Measurements from ENCODE around the gene LNX2.

The LNX2 gene

DNA sequence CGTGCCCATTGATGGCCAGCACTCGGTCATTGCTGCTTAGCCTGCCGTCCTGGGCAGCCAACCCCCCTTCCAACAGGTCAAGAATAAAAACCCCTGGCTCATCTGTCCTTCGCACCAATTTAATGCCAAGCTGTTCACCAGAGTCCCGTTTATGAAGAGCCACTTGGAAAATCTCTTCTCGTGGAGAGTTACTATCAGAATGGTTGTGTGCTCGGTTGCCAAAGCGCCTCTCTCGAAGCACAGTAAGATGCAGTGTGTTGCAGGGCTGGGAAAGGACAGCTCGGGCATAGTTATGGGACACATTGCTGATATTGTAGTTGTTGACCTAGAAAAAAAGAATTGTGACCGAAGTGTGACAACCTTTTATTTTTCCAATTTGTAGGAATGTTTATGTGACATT is 57.9 kb downstream of the LNX2 start:
- no peak for DNase-seq (ENCODE audit: low read depth in 2 of 2)

DNA sequence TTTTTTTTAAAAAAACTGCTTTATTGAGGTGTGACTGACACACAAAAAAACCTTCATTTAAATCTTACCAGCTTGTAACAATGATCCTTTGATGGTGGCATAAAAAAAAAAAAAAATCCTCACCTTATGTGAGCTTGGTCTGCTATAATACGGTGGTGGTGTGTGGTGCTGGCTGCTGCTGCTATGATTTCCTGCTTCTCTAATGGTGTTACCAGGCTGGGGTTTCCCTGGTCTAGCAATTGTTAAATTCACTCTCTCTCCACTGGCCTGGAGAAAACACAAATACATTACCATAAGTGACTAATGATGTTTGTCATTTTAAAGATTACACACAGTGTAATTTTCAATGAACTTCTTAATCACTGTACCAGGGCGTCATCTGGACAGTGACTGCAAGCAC is 60.6 kb downstream of the LNX2 start:
- DNase-seq (ENCODE audit: low read depth in 2 of 2), result no peak

DNA sequence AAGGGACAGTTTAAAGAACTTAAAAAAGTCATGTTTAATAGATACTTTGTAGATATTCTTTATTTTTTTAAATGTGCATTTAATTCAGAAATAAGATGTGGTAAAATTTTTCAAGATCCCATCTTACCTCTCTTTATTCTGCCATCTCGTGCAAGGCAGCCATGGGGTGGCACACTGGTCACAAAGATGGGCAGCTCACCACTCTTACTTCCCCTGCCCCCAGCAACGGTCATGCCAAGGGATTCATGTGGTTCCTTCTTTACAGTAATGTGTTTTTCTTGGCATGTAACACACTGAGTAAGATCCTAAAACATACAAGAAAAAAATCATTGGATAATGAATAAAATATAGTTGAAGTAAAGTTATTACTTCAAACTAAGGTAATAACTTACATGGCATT is 64.2 kb downstream of the LNX2 start:
- no peak for DNase-seq (ENCODE audit: low read depth in 2 of 2)

DNA sequence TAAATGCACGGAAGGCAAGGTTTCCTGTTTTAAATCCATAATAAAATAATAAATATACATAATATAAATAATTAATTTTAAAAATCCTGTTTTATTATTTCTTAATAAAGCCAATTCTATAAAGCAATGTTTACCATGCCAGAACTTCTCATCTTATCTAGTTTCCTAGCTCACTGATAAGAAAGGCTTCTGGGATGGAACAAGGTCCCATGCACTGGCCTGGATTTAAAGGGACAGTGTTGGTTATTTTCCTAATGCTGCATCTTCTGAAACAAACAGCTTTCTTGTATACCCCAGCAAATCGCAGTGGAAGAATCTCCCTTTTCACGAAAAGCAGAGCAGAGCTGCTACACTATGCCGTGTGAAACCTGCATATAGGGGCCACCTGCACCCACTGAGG is 68.8 kb downstream of the LNX2 start:
- DNase-seq (ENCODE audit: low read depth in 2 of 2), result no peak

DNA sequence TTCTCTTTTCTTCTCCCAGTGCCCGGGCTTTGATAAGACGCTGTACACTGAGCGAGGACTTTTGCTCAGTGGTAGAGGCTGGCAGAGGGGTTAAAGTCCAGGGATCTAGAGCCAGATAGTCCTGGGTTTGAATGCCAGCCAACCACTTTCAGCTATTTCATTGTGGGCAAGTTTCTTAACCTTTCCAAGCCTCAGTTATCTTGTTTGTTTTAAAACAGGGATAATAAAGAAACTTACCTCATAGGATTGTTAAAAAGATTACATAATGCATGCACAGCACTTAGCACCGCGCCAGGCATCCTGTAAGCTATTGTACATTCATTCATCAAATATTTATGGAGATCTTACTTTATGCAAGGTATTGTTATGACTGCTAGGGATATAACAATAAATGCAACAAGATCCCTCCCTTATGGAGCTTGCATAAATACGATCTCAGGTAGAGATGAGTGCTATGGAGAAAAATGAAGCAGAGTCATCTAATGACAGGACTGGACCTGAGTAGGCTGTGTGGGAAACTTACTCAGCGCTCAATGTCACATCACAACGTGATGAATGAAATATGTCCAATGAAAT is 70.8 kb downstream of the LNX2 start:
- DNase-seq (ENCODE audit: low read depth in 2 of 2), result no peak

DNA sequence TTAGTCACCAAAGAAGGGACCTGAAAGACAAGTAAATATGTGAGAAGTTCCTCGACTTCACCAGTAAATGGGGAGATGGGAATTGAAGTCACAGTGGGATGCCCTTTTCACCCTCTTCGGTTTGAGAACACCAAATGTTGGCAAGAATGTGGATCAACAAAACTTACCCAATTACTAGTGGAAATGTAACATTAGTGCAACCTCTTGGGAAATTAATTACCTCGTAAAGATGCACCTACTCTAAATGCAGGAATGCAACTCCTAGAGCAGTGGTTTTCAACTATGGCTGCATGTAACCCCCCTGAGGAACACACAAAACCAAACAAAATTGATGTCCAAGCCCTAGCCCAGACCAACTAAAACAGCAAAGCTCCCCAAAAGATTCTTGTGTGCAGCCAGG is 78.1 kb downstream of the LNX2 start:
- DNase-seq (ENCODE audit: low read depth in 2 of 2), result no peak

DNA sequence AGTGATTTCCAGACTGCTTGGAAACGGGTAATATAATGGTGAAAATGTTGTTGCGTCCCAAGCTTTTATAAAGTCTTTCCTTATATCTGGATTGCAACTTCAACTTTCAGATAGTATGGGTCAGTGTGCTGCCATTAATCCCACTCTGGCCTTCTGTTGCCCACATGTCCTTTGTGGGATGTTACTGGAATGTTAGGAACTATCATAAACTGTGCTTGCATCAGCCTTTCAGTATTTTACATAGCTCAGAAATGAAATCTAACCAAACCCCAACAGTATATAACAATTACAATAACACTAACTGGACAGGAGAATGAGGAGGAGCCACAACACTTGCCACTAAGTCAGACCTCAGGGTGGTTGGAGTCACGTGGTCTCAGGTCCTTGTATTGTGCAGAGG is 78.9 kb downstream of the LNX2 start:
- DNase-seq (ENCODE audit: low read depth in 2 of 2), result no peak

DNA sequence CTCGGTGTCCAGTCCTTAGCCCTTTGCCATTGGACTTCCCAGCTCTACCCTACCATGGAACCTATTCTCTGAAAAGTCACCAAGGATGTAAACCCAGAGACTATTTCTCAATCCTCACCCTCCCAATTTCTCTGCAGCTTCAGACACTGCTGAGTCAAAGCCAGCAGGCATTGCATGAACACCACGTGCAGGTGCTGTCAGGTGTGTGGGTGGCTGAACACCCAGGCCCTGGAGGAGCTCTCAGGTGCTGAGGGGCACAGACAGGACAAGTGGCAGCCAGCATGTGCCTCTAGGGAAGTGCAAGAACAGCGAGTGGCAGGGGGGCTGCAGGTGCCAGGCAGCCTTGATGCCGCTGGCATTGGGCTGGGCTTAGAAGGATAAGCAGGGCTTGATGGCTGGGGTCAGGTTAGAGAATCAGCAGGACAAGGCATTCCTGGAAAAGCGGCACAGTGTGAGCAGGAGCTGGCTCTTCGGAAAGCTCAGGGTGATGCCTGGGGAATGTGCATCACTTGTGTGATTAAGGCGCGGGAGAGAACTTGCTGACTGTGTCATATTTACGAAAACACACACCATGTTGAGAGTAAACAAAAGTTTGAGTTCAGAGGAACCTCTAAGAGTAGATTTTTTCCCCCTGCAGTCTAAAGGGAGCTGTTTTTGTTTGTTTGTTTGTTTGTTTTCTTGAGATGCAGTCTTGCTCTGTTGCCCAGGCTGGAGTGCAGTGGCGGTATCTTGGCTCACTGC is 83.8 kb downstream of the LNX2 start:
- no peak for DNase-seq (ENCODE audit: low read depth in 2 of 2)

DNA sequence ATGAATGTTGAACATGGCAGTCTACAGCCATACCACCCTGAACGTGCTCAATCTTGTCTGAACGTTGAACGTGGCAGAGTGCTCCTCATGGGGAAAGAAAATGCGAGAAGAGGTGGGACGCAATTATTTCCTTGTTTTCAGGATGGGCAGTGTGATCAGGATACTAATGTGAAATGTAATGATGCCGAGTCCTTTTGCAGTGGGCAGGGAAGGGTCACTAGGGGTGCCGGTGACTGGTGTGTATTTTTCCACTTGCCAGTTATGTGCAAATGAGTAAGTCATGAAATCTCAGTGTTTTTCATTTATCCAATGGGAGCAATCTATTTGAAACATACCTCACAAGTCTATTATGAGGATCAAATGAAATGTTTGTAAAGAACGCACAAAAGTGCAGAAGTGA is 84.8 kb downstream of the LNX2 start:
- no peak for DNase-seq (ENCODE audit: low read depth in 2 of 2)

DNA sequence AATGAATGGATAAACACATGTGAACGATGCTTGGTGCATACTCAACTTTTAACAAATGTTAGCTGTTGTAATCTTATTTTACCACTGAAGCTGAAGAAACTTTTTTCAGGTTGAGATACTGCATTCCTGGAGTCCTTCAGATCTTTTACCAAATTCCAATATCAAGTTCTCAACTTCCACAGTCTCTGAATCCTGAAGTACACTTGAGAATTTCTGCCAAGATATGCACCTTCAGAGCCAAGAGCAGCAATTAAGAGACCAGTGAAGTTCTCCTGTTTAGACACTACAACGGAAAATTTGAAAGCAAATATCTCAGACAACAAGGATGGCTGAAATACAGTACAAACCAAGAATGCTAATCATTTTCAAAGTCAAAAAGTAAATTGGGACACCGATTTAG is 85.3 kb downstream of the LNX2 start:
- no peak for DNase-seq (ENCODE audit: low read depth in 2 of 2)

DNA sequence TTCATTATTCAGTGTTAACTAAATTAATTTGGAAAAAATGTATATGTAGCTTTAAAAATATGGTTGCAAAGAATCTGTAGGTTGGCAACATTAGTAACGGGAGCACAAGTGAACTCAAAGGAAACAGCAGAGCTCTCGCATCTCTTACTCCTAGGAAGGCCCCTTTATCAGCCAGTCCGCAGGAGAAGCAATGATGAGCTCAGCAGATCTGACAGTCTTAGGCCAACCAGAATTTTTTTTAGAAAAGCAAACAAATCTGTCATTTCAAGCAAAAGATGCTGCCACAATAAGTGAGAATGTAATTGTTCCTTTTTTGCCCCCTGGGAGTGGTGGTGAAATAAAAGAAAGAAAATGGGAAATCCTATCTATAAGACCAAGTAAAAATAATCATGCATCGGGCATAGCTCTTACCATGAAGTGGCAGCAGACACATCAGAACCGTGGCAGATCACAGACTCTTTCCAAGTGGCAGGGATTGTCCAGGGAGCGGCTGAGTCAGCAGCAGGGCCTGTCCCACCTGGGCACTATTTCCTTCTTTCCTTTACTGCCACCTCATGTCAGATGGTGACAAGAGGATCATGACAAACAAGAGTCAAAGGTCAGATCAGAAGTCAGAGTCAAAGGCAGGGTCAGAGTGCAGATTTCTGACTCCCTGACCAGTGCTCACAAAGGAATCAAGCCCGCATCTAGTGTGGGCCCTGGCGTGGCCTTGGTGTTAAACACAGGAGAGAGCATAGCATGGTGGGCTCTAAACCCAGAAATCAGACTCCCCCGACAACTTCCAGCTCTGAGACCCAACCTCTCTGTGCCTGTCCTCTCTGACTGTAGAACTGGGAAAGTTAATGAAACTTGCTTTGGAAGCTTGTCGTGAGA is 86.0 kb downstream of the LNX2 start:
- no peak for DNase-seq (ENCODE audit: low read depth in 2 of 2)

DNA sequence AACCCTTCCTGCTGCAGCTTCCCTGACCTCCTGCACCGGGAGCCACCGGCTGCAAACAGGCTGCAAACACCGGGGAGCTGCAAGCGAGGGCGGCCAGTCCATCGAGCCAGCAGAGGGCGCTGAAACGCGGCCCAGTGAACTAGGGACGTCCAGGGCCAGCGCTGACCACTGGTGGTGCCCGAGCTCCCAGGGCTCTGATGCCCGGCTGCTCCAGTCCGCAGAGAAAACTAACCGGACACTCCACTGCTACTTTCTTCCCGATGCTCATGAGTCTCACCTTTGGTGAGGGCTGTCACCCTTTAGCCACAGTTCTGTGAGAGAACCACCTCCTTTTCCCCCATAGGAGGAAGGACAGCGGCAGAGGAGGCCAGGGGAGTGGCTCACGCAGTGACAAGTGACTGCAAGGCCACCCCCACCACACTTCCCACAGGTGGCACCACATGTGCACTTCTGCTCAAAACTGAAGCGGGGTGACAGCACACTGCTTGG is 87.1 kb downstream of the LNX2 start:
- no peak for DNase-seq (ENCODE audit: low read depth in 2 of 2)

DNA sequence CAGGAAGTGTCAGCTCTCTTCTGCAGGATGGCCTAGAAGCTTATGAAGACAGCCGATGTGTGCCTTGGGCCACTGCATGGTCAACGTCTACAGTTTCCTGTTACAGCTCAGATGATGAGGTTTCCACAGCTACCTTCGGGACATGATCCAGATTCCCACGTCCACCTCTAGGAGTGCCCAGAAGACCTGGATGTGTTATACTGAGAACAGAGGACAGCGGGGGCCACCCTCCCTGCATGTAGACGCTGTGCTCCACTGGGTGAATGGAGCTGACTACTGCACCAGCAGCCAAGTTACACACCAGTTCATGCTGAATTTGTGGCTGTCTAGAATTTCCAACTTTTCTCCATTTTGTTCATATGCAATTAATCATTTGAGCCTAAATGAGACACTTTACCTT is 91.4 kb downstream of the LNX2 start:
- no peak for DNase-seq (ENCODE audit: low read depth in 2 of 2)

DNA sequence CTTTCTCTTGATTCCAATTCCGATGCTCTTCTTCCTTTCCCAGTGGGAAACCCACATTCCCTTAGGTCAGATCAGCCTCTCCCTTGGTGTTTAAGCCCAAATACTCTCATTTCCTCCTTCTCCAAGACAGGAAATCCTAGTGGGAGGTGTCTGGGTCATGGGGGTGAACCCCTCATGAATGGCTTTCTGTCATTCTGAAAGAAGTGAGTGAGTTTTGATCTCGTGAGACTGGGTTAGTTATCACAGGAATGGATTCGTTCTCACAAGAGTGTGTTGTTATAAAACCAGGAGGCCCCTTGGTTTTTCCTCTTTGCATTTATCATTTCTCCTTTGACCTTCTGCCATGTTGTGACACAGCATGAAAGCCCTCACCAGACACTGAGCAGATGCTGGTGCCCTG is 93.8 kb downstream of the LNX2 start:
- DNase-seq (ENCODE audit: low read depth in 2 of 2), result no peak

DNA sequence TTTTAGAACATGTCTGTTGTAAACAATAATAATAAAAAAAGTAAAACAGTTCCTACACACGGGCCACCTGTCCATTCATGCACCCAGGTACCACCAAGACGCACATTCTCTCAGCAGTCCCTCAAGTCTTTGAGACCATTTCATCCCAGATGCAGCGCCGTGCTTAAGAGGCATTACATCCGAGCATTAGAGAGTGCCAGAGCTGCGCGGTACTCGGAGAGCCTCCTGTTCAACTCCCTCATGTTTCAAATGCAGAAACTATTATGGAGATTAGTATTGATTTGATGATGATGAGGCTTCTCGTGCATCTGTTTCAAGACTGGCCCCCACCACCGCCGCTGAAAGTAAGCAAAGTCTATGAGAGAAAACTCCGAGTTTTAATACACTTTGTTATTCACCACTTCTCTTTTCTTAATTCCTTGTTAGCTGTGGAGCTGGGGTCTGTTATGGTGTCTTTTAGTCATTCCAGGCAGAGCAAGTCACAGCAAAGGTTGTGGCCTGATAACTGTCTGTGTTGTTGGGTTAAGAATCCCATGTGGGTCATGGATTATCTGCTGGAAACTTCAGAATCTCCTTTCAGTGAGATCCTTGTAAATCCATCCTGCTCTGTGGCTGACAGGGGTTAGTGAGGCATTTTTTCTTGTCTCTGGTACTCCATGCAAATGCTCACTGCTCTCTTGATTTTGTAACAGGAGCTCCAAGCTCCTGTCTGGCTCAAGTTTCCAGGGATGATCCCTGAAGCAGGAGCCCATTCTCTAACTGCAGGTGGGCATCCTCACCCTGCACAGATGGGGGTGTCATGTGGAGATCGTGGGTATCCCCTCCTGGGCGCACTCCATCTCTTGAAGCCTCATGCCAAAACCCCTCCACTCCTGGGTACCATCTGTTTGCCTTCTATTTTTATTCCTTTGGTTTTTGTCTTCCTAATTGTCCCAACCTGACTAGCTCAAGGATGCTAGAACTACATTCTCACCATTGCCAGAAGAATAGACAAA is 95.1 kb downstream of the LNX2 start:
- no peak for DNase-seq (ENCODE audit: low read depth in 2 of 2)

DNA sequence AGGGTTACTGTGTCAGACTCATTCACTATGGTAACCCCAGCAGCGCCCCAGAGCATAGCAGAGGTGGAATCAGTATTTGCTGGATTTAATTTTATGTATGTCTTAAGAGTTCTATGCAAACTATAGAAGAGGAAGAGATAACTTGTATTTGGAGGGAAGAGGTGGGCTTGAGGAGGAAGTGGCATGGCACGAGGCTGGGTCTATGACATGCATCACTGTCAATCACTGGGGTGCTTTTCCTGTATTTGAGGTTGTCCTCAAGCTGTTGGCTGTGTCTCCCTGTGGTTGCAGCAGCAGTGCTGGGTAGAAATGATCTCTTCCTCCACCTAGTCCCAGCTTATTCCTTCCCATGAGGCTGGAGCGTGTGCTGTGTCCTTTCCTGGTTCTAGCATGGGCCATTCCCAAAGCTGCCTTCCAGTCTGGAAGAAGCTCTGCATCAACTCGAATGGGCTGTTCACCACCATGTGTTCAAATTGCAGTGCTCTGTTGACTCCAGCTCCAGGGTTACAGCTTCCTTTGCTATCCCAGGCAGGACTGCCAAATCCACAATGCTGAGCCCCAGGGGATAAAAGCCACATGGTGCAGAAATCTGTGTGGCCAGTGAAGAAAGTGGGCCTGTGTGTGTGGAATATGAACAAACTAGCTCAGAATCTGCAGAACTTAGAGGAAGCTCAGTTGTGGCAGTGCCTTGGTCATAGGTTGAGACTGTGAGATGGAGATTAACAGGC is 96.8 kb downstream of the LNX2 start:
- DNase-seq (ENCODE audit: low read depth in 2 of 2), result no peak

DNA sequence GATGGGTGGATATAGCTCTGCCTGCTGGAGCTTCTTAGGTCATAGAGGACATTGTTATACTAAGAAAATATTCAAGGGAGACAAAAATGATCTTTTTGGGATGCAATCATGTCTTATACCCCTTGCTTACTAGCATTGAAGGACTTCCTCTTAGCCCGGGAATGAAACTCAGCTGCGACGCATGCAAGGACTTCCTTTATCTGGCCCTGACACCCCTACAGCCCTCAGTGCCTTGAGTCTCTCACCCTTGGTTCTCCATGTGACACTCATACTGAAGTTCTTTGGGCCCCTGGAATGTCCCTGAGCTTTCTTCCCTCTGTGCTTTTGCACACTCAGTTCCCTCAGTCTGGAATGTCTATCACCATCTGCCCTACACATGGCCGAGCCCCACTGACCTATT is 97.5 kb downstream of the LNX2 start:
- DNase-seq (ENCODE audit: low read depth in 2 of 2), result no peak

DNA sequence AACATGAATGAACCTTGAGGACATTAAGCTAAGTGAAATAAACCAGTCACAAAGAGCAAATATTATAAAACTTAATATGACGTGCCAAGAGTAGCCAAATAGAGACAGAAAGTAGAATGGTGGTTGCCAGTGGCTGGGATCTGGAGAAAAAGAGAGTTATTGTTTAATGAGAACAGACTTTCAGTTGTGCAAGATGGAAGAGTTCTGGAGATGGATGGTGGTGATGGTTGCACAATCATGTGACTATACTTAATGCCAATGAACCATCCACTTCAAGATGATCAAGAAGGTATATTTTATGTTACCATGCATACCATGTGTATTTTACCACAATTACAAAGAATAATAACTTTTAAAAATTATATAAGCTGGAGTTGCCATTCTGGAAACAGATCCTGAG is 104.2 kb downstream of the LNX2 start:
- DNase-seq (ENCODE audit: low read depth in 2 of 2), result no peak

DNA sequence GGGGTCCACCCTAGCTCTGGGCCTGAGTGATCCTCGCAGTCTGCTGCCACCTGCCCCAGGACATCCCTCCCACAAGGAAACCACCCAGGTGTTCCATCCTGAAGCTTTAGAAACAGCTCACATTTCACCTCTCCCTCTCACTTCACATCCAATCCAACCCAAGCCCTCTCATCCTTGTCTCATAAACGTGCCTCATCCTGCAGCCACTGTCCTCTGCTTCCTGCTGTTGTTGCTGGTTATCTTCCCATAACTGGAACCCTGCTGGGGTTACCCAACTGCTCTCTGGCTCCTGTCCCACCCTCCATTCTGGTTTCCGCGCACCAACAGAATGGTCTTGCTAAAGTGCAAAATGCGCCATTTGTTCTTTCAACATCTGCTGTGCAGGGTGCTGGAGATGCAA is 110.2 kb downstream of the LNX2 start:
- no peak for DNase-seq (ENCODE audit: low read depth in 2 of 2)

DNA sequence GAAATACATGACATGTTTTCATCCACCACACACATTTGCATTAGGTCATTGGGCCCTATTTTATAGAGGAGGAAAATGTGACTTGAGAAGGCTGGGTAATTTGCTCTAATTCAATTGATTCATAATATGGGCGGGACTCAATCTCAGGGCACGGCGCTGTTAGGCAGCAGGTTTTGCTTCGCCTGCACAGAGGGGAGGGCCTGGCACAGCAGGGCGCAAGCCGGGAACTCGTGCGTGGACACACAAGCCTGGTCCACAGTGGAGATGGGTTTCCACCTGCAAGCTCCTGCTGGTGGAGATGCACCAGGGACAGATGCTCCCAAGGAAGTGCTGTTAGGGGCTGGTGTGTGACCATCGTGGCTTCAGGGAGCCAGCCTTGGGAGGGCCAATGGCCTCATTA is 111.5 kb downstream of the LNX2 start:
- DNase-seq (ENCODE audit: low read depth in 2 of 2), result no peak

DNA sequence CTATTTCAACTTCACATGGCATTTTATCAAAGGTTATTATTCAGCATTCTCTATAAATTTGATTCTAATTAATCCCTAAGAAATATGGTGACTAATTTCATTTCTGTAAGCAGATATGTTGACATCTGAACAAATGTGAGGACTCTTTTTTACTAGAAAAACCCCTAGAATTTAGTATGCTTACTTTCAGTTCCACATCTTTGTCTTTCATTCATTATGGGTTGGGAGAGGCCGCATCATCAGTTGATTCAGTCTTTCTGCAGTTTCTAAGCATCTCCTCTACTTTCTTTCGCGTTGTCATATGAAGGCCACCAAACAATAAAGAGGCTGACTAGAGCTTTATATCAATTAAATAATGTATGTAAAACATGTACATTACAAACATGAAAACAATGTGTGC is 114.5 kb downstream of the LNX2 start:
- DNase-seq (ENCODE audit: low read depth in 2 of 2), result no peak
